SK-N-SH treated with all-trans-retinoic acid at 6 μM for 48 hours (cell line): ENCODE measurements around the gene JPH3.

Experiments
- ATAC-seq: fragments of 200-7000 bp; cut with Tn5 transposase; 3 replicates; pipeline ENCODE4 v1.9.1; 2020; ENCODE audit warnings: mild to moderate bottlenecking, moderate library complexity
- ARNTL ChIP-seq: fragments of 450-650 bp; formaldehyde crosslinking; IDR thresholded peaks from 2 replicates; pipeline ENCODE4 v1.5.0; 2020; ENCODE audit warnings: low read depth, mild to moderate bottlenecking, moderate library complexity, borderline replicate concordance
- CSDC2 ChIP-seq: fragments of 250-450 bp; sonication (Bioruptor Pico); IDR thresholded peaks from 2 replicates; pipeline ENCODE4 v1.5.0; 2020; ENCODE audit warnings: mild to moderate bottlenecking, moderate library complexity
- ESRRG ChIP-seq: fragments of 250-450 bp; sonication (Bioruptor Pico); IDR thresholded peaks from 2 replicates; pipeline ENCODE4 v1.6.1; 2021; ENCODE audit warnings: mild to moderate bottlenecking
- GLIS3 ChIP-seq: fragments of 250-450 bp; sonication (Bioruptor Pico); IDR thresholded peaks from 2 replicates; pipeline ENCODE4 v1.5.0; 2020; ENCODE audit warnings: mild to moderate bottlenecking, moderate library complexity
- OSR1 ChIP-seq: fragments of 250-450 bp; sonication (Bioruptor Pico); IDR thresholded peaks from 2 replicates; pipeline ENCODE4 v1.8.0; 2022; ENCODE audit warnings: moderate library complexity, mild to moderate bottlenecking, inconsistent platforms
- PPARA ChIP-seq: fragments of 250-450 bp; sonication (Bioruptor Pico); IDR thresholded peaks from 2 replicates; pipeline ENCODE4 v1.5.0; 2020; ENCODE audit warnings: mild to moderate bottlenecking, borderline replicate concordance
- SNAI2 ChIP-seq: fragments of 250-450 bp; sonication (Bioruptor Pico); IDR thresholded peaks from 2 replicates; pipeline ENCODE4 v1.5.0; 2020; ENCODE audit warnings: mild to moderate bottlenecking, moderate library complexity
- TOX ChIP-seq: fragments of 250-450 bp; sonication (Bioruptor Pico); IDR thresholded peaks from 2 replicates; pipeline ENCODE4 v1.8.0; 2021; ENCODE audit warnings: mild to moderate bottlenecking, moderate library complexity, borderline replicate concordance
- ZFP3 ChIP-seq: fragments of 250-450 bp; sonication (Bioruptor Pico); IDR thresholded peaks from 2 replicates; pipeline ENCODE4 v1.5.0; 2020; ENCODE audit warnings: mild to moderate bottlenecking, moderate library complexity
- ZFP30 ChIP-seq: fragments of 450-650 bp; formaldehyde crosslinking; IDR thresholded peaks from 2 replicates; pipeline ENCODE4 v1.5.0; 2022; ENCODE audit warnings: mild to moderate bottlenecking, moderate library complexity
- ZNF565 ChIP-seq: fragments of 450-650 bp; formaldehyde crosslinking; conservative IDR thresholded peaks from 2 replicates; pipeline ENCODE4 v1.5.0; 2020; ENCODE audit warnings: low read depth, mild to moderate bottlenecking, moderate library complexity
- ZNF70 ChIP-seq: fragments of 450-650 bp; formaldehyde crosslinking; IDR thresholded peaks from 2 replicates; pipeline ENCODE4 v1.5.0; 2020; ENCODE audit warnings: mild to moderate bottlenecking, moderate library complexity
- ZNF8 ChIP-seq: fragments of 450-650 bp; formaldehyde crosslinking; IDR thresholded peaks from 2 replicates; pipeline ENCODE4 v1.5.0; 2020; ENCODE audit warnings: mild to moderate bottlenecking, moderate library complexity
- TF ChIP-seq, protein P1 (sequence below): fragments of 250-450 bp; sonication (Bioruptor Pico); IDR thresholded peaks from 2 replicates; pipeline ENCODE4 v1.5.0; 2020; ENCODE audit warnings: mild to moderate bottlenecking, moderate library complexity
- TF ChIP-seq, protein P2 (sequence below): fragments of 250-450 bp; sonication (Bioruptor Pico); IDR thresholded peaks from 2 replicates; pipeline ENCODE4 v1.8.0; 2021; ENCODE audit warnings: low read depth, mild to moderate bottlenecking, moderate library complexity, borderline replicate concordance
- TF ChIP-seq, protein P3 (sequence below): fragments of 250-450 bp; sonication (Bioruptor Pico); IDR thresholded peaks from 2 replicates; pipeline ENCODE4 v1.8.0; 2020; ENCODE audit warnings: mild to moderate bottlenecking, moderate library complexity, borderline replicate concordance
- TF ChIP-seq, protein P4 (sequence below): fragments of 250-450 bp; sonication (Bioruptor Pico); IDR thresholded peaks from 2 replicates; pipeline ENCODE4 v1.5.1; 2021; ENCODE audit warnings: mild to moderate bottlenecking, moderate library complexity
- TF ChIP-seq, protein P5 (sequence below): fragments of 250-450 bp; sonication (Bioruptor Pico); IDR thresholded peaks from 2 replicates; pipeline ENCODE4 v1.5.1; 2020; ENCODE audit warnings: low read depth, mild to moderate bottlenecking, moderate library complexity

JPH3 gene

DNA sequence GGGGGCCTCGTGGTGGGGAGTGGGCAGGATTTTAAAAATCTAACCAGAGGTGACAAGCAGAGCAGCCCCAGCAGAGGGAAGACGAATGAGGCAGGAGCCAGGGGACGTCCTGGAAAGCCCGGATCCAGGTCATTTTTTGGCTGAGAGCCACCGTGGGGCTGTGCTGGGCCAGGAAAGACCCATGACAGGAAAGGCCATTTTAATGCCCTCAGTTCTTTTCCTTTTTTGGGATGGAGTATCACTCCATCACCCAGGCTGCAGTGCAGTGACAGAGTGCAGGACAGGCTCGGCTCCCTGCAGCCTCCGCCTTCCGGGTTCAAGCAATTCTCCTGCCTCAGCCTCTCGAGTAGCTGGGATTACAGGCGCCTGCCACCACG lies 30.5 kb upstream of the JPH3 start:
- no peak for ATAC-seq
- no peak for TF ChIP-seq TOX (CRISPR knock-in tag)
- TF ChIP-seq OSR1 (CRISPR knock-in tag), result no peak
- TF ChIP-seq ARNTL, result no peak
- TF ChIP-seq SNAI2 (CRISPR knock-in tag), result no peak
- TF ChIP-seq, protein P1, sequence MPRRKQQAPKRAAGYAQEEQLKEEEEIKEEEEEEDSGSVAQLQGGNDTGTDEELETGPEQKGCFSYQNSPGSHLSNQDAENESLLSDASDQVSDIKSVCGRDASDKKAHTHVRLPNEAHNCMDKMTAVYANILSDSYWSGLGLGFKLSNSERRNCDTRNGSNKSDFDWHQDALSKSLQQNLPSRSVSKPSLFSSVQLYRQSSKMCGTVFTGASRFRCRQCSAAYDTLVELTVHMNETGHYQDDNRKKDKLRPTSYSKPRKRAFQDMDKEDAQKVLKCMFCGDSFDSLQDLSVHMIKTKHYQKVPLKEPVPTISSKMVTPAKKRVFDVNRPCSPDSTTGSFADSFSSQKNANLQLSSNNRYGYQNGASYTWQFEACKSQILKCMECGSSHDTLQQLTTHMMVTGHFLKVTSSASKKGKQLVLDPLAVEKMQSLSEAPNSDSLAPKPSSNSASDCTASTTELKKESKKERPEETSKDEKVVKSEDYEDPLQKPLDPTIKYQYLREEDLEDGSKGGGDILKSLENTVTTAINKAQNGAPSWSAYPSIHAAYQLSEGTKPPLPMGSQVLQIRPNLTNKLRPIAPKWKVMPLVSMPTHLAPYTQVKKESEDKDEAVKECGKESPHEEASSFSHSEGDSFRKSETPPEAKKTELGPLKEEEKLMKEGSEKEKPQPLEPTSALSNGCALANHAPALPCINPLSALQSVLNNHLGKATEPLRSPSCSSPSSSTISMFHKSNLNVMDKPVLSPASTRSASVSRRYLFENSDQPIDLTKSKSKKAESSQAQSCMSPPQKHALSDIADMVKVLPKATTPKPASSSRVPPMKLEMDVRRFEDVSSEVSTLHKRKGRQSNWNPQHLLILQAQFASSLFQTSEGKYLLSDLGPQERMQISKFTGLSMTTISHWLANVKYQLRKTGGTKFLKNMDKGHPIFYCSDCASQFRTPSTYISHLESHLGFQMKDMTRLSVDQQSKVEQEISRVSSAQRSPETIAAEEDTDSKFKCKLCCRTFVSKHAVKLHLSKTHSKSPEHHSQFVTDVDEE, result no peak
- no peak for TF ChIP-seq GLIS3
- no peak for TF ChIP-seq ESRRG (CRISPR knock-in tag)
- TF ChIP-seq PPARA (CRISPR knock-in tag), result no peak
- no peak for TF ChIP-seq ZNF8
- TF ChIP-seq, protein P2, sequence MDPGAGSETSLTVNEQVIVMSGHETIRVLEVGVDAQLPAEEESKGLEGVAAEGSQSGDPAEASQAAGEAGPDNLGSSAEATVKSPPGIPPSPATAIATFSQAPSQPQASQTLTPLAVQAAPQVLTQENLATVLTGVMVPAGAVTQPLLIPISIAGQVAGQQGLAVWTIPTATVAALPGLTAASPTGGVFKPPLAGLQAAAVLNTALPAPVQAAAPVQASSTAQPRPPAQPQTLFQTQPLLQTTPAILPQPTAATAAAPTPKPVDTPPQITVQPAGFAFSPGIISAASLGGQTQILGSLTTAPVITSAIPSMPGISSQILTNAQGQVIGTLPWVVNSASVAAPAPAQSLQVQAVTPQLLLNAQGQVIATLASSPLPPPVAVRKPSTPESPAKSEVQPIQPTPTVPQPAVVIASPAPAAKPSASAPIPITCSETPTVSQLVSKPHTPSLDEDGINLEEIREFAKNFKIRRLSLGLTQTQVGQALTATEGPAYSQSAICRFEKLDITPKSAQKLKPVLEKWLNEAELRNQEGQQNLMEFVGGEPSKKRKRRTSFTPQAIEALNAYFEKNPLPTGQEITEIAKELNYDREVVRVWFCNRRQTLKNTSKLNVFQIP (CRISPR knock-in tag), result no peak
- TF ChIP-seq ZFP3, result no peak
- TF ChIP-seq, protein P3, sequence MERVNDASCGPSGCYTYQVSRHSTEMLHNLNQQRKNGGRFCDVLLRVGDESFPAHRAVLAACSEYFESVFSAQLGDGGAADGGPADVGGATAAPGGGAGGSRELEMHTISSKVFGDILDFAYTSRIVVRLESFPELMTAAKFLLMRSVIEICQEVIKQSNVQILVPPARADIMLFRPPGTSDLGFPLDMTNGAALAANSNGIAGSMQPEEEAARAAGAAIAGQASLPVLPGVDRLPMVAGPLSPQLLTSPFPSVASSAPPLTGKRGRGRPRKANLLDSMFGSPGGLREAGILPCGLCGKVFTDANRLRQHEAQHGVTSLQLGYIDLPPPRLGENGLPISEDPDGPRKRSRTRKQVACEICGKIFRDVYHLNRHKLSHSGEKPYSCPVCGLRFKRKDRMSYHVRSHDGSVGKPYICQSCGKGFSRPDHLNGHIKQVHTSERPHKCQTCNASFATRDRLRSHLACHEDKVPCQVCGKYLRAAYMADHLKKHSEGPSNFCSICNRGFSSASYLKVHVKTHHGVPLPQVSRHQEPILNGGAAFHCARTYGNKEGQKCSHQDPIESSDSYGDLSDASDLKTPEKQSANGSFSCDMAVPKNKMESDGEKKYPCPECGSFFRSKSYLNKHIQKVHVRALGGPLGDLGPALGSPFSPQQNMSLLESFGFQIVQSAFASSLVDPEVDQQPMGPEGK, result no peak
- TF ChIP-seq, protein P4, sequence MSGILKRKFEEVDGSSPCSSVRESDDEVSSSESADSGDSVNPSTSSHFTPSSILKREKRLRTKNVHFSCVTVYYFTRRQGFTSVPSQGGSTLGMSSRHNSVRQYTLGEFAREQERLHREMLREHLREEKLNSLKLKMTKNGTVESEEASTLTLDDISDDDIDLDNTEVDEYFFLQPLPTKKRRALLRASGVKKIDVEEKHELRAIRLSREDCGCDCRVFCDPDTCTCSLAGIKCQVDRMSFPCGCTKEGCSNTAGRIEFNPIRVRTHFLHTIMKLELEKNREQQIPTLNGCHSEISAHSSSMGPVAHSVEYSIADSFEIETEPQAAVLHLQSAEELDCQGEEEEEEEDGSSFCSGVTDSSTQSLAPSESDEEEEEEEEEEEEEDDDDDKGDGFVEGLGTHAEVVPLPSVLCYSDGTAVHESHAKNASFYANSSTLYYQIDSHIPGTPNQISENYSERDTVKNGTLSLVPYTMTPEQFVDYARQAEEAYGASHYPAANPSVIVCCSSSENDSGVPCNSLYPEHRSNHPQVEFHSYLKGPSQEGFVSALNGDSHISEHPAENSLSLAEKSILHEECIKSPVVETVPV (CRISPR knock-in tag), result no peak
- TF ChIP-seq CSDC2, result no peak
- no peak for TF ChIP-seq ZNF565
- TF ChIP-seq, all 23 proteins: peak for 0

DNA sequence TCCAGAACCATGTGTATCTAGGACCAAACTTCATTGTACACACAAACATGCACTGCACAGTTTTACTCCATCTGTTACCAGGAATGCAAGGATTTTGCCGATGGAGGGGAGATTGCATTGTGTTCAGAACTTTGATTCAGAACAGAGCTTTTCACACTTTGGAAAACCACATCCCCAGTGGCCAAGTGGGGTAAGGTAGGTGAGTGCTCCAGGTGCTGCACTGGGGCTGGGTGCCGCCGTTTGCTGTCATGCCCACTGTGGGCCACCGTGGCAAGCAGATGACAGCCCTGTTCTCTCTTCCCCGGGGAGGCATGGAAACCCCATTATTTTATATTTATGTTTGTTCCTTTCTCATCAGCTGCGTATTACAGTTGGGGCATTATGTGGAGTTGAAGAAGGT lies 29.3 kb upstream of the JPH3 start:
- ATAC-seq, result no peak

DNA sequence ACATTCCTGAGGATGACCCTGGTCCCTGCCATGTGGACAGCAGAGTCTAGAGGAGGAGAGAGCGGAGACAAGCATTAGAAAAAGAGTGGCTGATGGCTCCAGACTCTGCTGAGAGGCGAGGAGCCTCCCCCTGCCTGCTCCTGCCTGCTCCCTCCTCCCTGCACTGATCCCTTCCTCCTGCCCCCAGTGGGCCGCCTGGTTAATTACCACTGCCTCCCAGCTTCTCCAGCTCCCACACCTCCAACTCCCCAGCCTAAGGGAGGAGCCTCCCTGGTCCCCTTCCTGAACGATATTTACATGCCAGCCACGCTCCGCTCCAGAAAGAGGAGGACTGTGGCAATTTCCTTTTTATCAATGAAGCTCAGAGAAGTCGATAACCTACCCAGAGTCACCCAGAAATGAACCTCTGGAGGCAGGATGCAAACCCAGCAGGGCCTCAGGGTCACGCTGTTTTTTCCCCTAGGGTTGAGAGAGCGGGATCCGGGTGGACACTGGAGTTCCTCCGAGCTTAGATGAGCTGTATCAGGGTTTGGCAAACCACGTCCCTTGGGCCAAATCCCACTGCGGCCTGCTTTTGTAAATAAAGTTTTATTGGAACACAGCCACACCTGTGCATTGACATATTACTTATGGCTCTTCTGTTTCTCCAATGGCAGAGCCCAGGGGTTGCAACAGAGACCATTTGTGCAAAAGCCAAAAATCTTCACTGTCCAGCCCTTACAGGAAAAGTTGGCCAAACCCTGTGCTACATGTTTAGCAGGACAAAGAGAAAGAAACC lies 27.1 kb upstream of the JPH3 start:
- ATAC-seq, result no peak
- TF ChIP-seq, protein P4 (CRISPR knock-in tag), result no peak
- TF ChIP-seq GLIS3 (no peak), ARNTL (no peak), CSDC2 (no peak), PPARA (CRISPR knock-in tag) (no peak), ZFP30 (CRISPR knock-in tag) (no peak), ZNF70 (CRISPR knock-in tag) (no peak)
- TF ChIP-seq, protein P2 (CRISPR knock-in tag), result no peak
- TF ChIP-seq, protein P5, sequence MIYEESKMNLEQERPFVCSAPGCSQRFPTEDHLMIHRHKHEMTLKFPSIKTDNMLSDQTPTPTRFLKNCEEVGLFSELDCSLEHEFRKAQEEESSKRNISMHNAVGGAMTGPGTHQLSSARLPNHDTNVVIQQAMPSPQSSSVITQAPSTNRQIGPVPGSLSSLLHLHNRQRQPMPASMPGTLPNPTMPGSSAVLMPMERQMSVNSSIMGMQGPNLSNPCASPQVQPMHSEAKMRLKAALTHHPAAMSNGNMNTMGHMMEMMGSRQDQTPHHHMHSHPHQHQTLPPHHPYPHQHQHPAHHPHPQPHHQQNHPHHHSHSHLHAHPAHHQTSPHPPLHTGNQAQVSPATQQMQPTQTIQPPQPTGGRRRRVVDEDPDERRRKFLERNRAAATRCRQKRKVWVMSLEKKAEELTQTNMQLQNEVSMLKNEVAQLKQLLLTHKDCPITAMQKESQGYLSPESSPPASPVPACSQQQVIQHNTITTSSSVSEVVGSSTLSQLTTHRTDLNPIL (CRISPR knock-in tag), result no peak

More for the DNA sequence above, 29.3 kb upstream of the JPH3 start:
- TF ChIP-seq, protein P5 (CRISPR knock-in tag), result no peak
